Adrenal gland (tissue), 12 donors: ENCODE measurements around the gene BLVRB. TPM values are rescaled to one million over a fixed set of nuclear protein-coding genes. Genes with fewer than 3 reads are reported as not detected.

ENCODE experiments used
- DNase-seq, 7 donors: peaks; one replicate each; pipeline ENCODE4 v3.0.0-alpha.2; 2019 to 2020
- H3K27ac ChIP-seq, 5 donors: fragments of 200-600 bp; sonication (generic) in 4 of 5; 1 replicate in 3 of 5; 2 replicates in 2 of 5; pipeline versions ENCODE4 v1.5.1 to v1.8.0; 2016 to 2020; ENCODE audit warnings: mild to moderate bottlenecking in 1 of 5
- H3K27me3 ChIP-seq: fragments of 200-600 bp; 2 replicates; pipeline ENCODE4 v1.8.0; 2021
- H3K36me3 ChIP-seq, 2 donors: fragments of 200-600 bp; replicated peaks in 1 of 2; 1 replicate in 1 of 2; 2 replicates in 1 of 2; pipeline versions ENCODE4 v1.5.1 to v1.8.0; 2018 to 2022
- H3K4me1 ChIP-seq, 2 donors: fragments of 200-600 bp; replicated peaks in 1 of 2; 1 replicate in 1 of 2; 2 replicates in 1 of 2; pipeline versions ENCODE4 v1.5.1 to v1.8.0; 2018 to 2021
- H3K4me3 ChIP-seq, 4 donors: fragments of 200-600 bp; sonication (generic) in 3 of 4; one replicate each; pipeline ENCODE4 v1.5.1; 2016 to 2018
- H3K9me3 ChIP-seq, 3 donors: fragments of 200-600 bp; sonication (generic) in 1 of 3; replicated peaks in 1 of 3; 1 replicate in 2 of 3; 2 replicates in 1 of 3; pipeline versions ENCODE4 v1.5.1 to v1.8.0; 2016 to 2021
- CTCF ChIP-seq, 6 experiments: fragments of 450-650 bp in 4 of 6; fragments of 200-600 bp in 2 of 6; sonication (generic) in 1 of 6; IDR thresholded peaks; 1 replicate in 5 of 6; 2 replicates in 1 of 6; pipeline versions ENCODE4 v1.5.1 to v1.8.0; 2016 to 2021; ENCODE audit warnings: antibody characterized with exemption in 6 of 6, mild to moderate bottlenecking in 2 of 6, moderate library complexity in 1 of 6
- POLR2A ChIP-seq, 2 donors: fragments of 450-650 bp; IDR thresholded peaks; one replicate each; pipeline ENCODE4 v1.6.1; 2017; ENCODE audit warnings: antibody characterized with exemption in 2 of 2, mild to moderate bottlenecking in 2 of 2, moderate library complexity in 1 of 2
- WGBS, 4 donors: extraction: QIAGEN DNeasy Blood & Tissue Kit in 2 of 4; methylation state at CpG; one replicate each; pipeline versions ENCODE4 v1.1.5 to v1.1.7; 2013 to 2017; 5-methylcytosine and 5-hydroxymethylcytosine counted together
- intact Hi-C, 2 donors: fragments of 100-400 bp; cut with DNase I; formaldehyde crosslinking; loops; one replicate each; pipeline versions ENCODE4 v1.14.1 to v1.15.0; 2022 to 2023
- polyA plus RNA-seq, 3 donors: library from polyadenylated mRNA; stranded (reverse); fragments of 200-250 nt in 2 of 3; fragments of 350-450 nt in 1 of 3; fragmentation: Illumina TruSeq in 1 of 3; extraction: RNeasy Lipid Tissue Mini Kit (QIAGEN cat#74804) in 1 of 3; gene quantifications; one replicate each; pipeline ENCODE4 v1.2.3, GENCODE V29; 2013 to 2014
- total RNA-seq, 9 donors: library from RNA; depleted of rRNA in 4 of 9; stranded (reverse); fragments of >200 nt in 4 of 9; fragments of 120-200 nt in 1 of 9; fragmentation: NEBNext Ultra II Directional in 1 of 9; extraction: Animal tissue kit (Norgen Biotek cat#: 25700) in 1 of 9; gene quantifications; one replicate each; pipeline versions ENCODE4 v1.1.0 to v1.2.4, GENCODE V29; 2013 to 2023
- donor health status: healthy with polysubstance abuse.
- donor health status: Bipolar disorder and iron deficiency.
- donor health status: DM: yes; HTN: yes; CAD: no.
- donor health status: DM: no; HTN: no; CAD: no.
- donor health status: DM: no; HTN: no; CAD: no.
- donor health status: DM: yes; HTN: yes; CAD: no.

The BLVRB gene
- total and polyA plus RNA-seq, 12 donors = 53.8 to 303 (median 123) TPM

- WGBS, 4 donors = 51 to 57% (median 55%) methylated on average over 14 of the region's 14 CpGs
- peaks cover 6 to 47% of the 10 kb centered on the region in 2 donors for H3K4me1 ChIP-seq
Observed at GRCh38 chr19:40420451-40420765, 45.1 kb downstream of the BLVRB start.

GRCh38 chr19:40419780-40420179, 45.8 kb downstream of the BLVRB start:
- 87 to 97% (median 93%) methylated on average over 5 of the region's 5 CpGs for WGBS, 4 donors
- Histone ChIP-seq H3K27me3 (no peaks in the 10 kb centered on the region), H3K4me3 (no peak overlapping the region), H3K36me3 (peaks cover 0 to 12% of the 10 kb centered on the region in 2 donors), H3K9me3 (no peaks in the 10 kb centered on the region), H3K4me1 (peaks cover 6 to 47% of the 10 kb centered on the region in 2 donors), H3K27ac (peak overlapping the region in 1 of 5 donors; percentile 97)
- intact Hi-C loops = no loop called here
- no peak for TF ChIP-seq CTCF (IDR thresholded peaks at IDR 0.05)
- TF ChIP-seq POLR2A (IDR thresholded peaks at IDR 0.05) = no peak
- DNase-seq = peak in 1 of 7 donors; percentile 24

More at GRCh38 chr19:40420451-40420765, 45.1 kb downstream of the BLVRB start:
- Histone ChIP-seq H3K9me3 (no peaks in the 10 kb centered on the region), H3K4me3 (peak overlapping the region in 1 of 4 donors; percentile 63), H3K27ac (peak overlapping the region; percentile 94 to 99 (median 98)), H3K36me3 (peaks cover 0 to 12% of the 10 kb centered on the region in 2 donors), H3K27me3 (no peaks in the 10 kb centered on the region)
- TF ChIP-seq POLR2A (IDR thresholded peaks at IDR 0.05) (no peak), CTCF (IDR thresholded peaks at IDR 0.05) (no peak)
- intact Hi-C loops = no loop called here
- DNase-seq = no peak

GRCh38 chr19:40419066-40419612, 46.4 kb downstream of the BLVRB start:
- no peaks in the 10 kb centered on the region for H3K27me3 ChIP-seq
- DNase-seq = peak in 1 of 7 donors; percentile 28
- no peak overlapping the region for H3K4me3 ChIP-seq
- H3K4me1 ChIP-seq = peaks cover 6 to 41% of the 10 kb centered on the region in 2 donors
- 76 to 87% (median 79%) methylated on average over 4 to 5 of the region's 5 CpGs for WGBS, 4 donors
- intact Hi-C loops = no loop called here
- no peak overlapping the region for H3K27ac ChIP-seq
- no peaks in the 10 kb centered on the region for H3K9me3 ChIP-seq
- TF ChIP-seq CTCF (IDR thresholded peaks at IDR 0.05) (no peak), POLR2A (IDR thresholded peaks at IDR 0.05) (no peak)
- peaks cover 0 to 12% of the 10 kb centered on the region in 2 donors for H3K36me3 ChIP-seq

GRCh38 chr19:40418040-40418439, 47.5 kb downstream of the BLVRB start:
- Histone ChIP-seq H3K4me1 (peaks cover 6 to 31% of the 10 kb centered on the region in 2 donors), H3K27me3 (no peaks in the 10 kb centered on the region), H3K27ac (peak overlapping the region in 2 of 5 donors; percentile 64 to 84), H3K4me3 (no peak overlapping the region), H3K36me3 (peaks cover 0 to 8% of the 10 kb centered on the region in 2 donors), H3K9me3 (no peaks in the 10 kb centered on the region)
- DNase-seq = no peak
- intact Hi-C loops = no loop called here
- no peak for TF ChIP-seq POLR2A (IDR thresholded peaks at IDR 0.05)
- TF ChIP-seq CTCF (IDR thresholded peaks at IDR 0.05) = no peak
- WGBS, 4 donors = 83 to 93% (median 89%) methylated on average over 3 of the region's 3 CpGs
